ENCODE results near the gene AMZ2. TPM values are rescaled to one million over a fixed set of nuclear protein-coding genes. Genes with fewer than 3 reads are reported as not detected.
A peak's percentile ranks its signal among the peaks of the same experiment; 100 is the strongest.
"Not testable (repeated sequence)": the region's sequence is repeated elsewhere in the genome, so short reads cannot be mapped to it uniquely, and the experiment has no call there.

The AMZ2 gene
- total RNA-seq, 1 experiment from 2014 or later = 102 TPM

GRCh38 chr17:68255731-68256538, 8.1 kb downstream of the AMZ2 start:
- no peak overlapping the region for H3K4me3 ChIP-seq
- no peaks in the 10 kb centered on the region for H3K9me3 ChIP-seq (replicated peaks)
- no peak for DNase-seq
- peaks cover 8% of the 10 kb centered on the region for H3K4me1 ChIP-seq
- H3K27me3 ChIP-seq = no peaks in the 10 kb centered on the region; the same call in 1 of the 2 replicates
- H3K36me3 ChIP-seq = peaks cover 2% of the 10 kb centered on the region; the same call in 1 of the 2 replicates
- no peak overlapping the region for H3K27ac ChIP-seq

- H3K27me3 ChIP-seq; H3K9me3 ChIP-seq (replicated peaks); H3K4me1 ChIP-seq; H3K27ac ChIP-seq; DNase-seq; H3K4me3 ChIP-seq; H3K36me3 ChIP-seq: not testable (repeated sequence)
Measured at GRCh38 chr17:68256701-68257100, 8.9 kb downstream of the AMZ2 start.

- no peaks in the 10 kb centered on the region; the same call in 1 of the 2 replicates for H3K36me3 ChIP-seq
- H3K4me3 ChIP-seq = no peak overlapping the region
- no peak for DNase-seq
- peaks cover 8% of the 10 kb centered on the region for H3K4me1 ChIP-seq
- H3K27ac ChIP-seq = no peak overlapping the region
- no peaks in the 10 kb centered on the region for H3K9me3 ChIP-seq (replicated peaks)
- no peaks in the 10 kb centered on the region; the same call in 1 of the 2 replicates for H3K27me3 ChIP-seq
Measured at GRCh38 chr17:68257934-68258333, 10.1 kb downstream of the AMZ2 start.

GRCh38 chr17:68258890-68259647, 11.2 kb downstream of the AMZ2 start:
- H3K27me3 ChIP-seq; H3K4me1 ChIP-seq; H3K36me3 ChIP-seq; H3K9me3 ChIP-seq (replicated peaks): not testable (repeated sequence)
- Histone ChIP-seq H3K27ac (peak overlapping the region; percentile 68), H3K4me3 (peak overlapping the region; percentile 49)
- peak; percentile 71 to 75 for DNase-seq

GRCh38 chr17:68259648-68259951, 11.8 kb downstream of the AMZ2 start:
- Histone ChIP-seq H3K4me3 (peak overlapping the region; percentile 40), H3K27ac (peak overlapping the region; percentile 27; the same call in 1 of the 2 replicates)
- not testable (repeated sequence) for H3K4me1 ChIP-seq; H3K9me3 ChIP-seq (replicated peaks); H3K27me3 ChIP-seq; H3K36me3 ChIP-seq
- DNase-seq = peak in 1 of 2 experiments; percentile 17

GRCh38 chr17:68260051-68260762, 12.4 kb downstream of the AMZ2 start:
- DNase-seq = no peak
- H3K9me3 ChIP-seq (replicated peaks) = no peaks in the 10 kb centered on the region
- no peaks in the 10 kb centered on the region for H3K36me3 ChIP-seq
- no peaks in the 10 kb centered on the region; the same call in 1 of the 2 replicates for H3K27me3 ChIP-seq
- H3K4me3 ChIP-seq = no peak overlapping the region
- no peak overlapping the region for H3K27ac ChIP-seq
- H3K4me1 ChIP-seq = peaks cover 8% of the 10 kb centered on the region

- DNase-seq; H3K4me1 ChIP-seq; H3K36me3 ChIP-seq; H3K27ac ChIP-seq; H3K4me3 ChIP-seq; H3K9me3 ChIP-seq (replicated peaks); H3K27me3 ChIP-seq: not testable (repeated sequence)
Measured at GRCh38 chr17:68262467-68262866, 14.6 kb downstream of the AMZ2 start.

GRCh38 chr17:68263101-68263681, 15.3 kb downstream of the AMZ2 start:
- not testable (repeated sequence) for H3K4me1 ChIP-seq; H3K27ac ChIP-seq; H3K4me3 ChIP-seq; H3K27me3 ChIP-seq; H3K36me3 ChIP-seq; H3K9me3 ChIP-seq (replicated peaks)
- peak in 1 of 2 experiments; percentile 47 for DNase-seq

GRCh38 chr17:68265833-68266232, 18.0 kb downstream of the AMZ2 start:
- not testable (repeated sequence) for DNase-seq; H3K4me1 ChIP-seq; H3K4me3 ChIP-seq; H3K9me3 ChIP-seq (replicated peaks); H3K36me3 ChIP-seq; H3K27me3 ChIP-seq; H3K27ac ChIP-seq

- H3K27me3 ChIP-seq = no peaks in the 10 kb centered on the region
- no peaks in the 10 kb centered on the region for H3K4me1 ChIP-seq
- H3K36me3 ChIP-seq = no peaks in the 10 kb centered on the region
- DNase-seq = no peak
- no peak overlapping the region for H3K4me3 ChIP-seq
- H3K27ac ChIP-seq = no peak overlapping the region
- H3K9me3 ChIP-seq (replicated peaks) = no peaks in the 10 kb centered on the region
Measured at GRCh38 chr17:68273722-68274121, 25.9 kb downstream of the AMZ2 start.

- not testable (repeated sequence) for H3K9me3 ChIP-seq (replicated peaks); H3K4me3 ChIP-seq; DNase-seq; H3K27ac ChIP-seq; H3K36me3 ChIP-seq; H3K4me1 ChIP-seq; H3K27me3 ChIP-seq
Measured at GRCh38 chr17:68276339-68276738, 28.5 kb downstream of the AMZ2 start.

- Histone ChIP-seq H3K36me3 (no peaks in the 10 kb centered on the region), H3K4me1 (no peaks in the 10 kb centered on the region), H3K4me3 (no peak overlapping the region), H3K27ac (no peak overlapping the region), H3K9me3 (replicated peaks) (0 out of 2 replicates have a peak, but pooled peaks cover 3% of the 10 kb centered on the region), H3K27me3 (no peaks in the 10 kb centered on the region)
- DNase-seq = no peak
Measured at GRCh38 chr17:68277807-68278206, 30.0 kb downstream of the AMZ2 start.

GRCh38 chr17:68281965-68282364, 34.1 kb downstream of the AMZ2 start:
- not testable (repeated sequence) for H3K36me3 ChIP-seq; H3K4me1 ChIP-seq; H3K4me3 ChIP-seq; H3K27me3 ChIP-seq; H3K9me3 ChIP-seq (replicated peaks); DNase-seq; H3K27ac ChIP-seq

GRCh38 chr17:68288375-68288774, 40.5 kb downstream of the AMZ2 start:
- no peak for DNase-seq
- Histone ChIP-seq H3K4me3 (no peak overlapping the region), H3K27me3 (peaks cover 8% of the 10 kb centered on the region; the same call in 1 of the 2 replicates), H3K27ac (no peak overlapping the region), H3K36me3 (no peaks in the 10 kb centered on the region), H3K4me1 (no peaks in the 10 kb centered on the region), H3K9me3 (replicated peaks) (no peaks in the 10 kb centered on the region)

- no peaks in the 10 kb centered on the region for H3K36me3 ChIP-seq
- H3K4me3 ChIP-seq = no peak overlapping the region
- no peak for DNase-seq
- no peaks in the 10 kb centered on the region for H3K9me3 ChIP-seq (replicated peaks)
- H3K27me3 ChIP-seq = peaks cover 8% of the 10 kb centered on the region; the same call in 1 of the 2 replicates
- no peaks in the 10 kb centered on the region for H3K4me1 ChIP-seq
- no peak overlapping the region for H3K27ac ChIP-seq
Measured at GRCh38 chr17:68288804-68289203, 41.0 kb downstream of the AMZ2 start.
